Bone marrow (tissue), 2 donors: ENCODE measurements around the gene BMPER.

Experiments used
- DNase-seq, 2 donors: peaks; one replicate each; lab custom pipeline; 2025; lab: John Stamatoyannopoulos, UW

Gene BMPER

DNA sequence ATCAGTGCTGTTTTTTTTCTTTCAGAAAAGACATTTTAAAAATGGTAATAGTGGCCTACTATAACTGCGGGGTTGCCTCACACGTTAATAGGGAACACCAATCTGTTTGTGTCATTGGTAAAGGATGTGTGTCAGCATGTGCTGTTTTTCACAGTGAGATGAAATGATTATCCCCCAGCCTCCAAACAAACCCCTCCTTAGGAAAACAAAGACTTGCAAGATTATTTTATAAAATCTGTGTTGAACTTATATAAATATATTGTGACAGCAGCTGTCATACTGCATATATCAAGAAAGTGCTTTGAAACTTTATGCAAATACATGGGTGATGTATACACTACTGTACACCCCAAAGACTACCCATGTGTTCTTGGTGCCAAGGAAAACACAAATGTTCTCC lies 125.8 kb downstream of the BMPER start:
- DNase-seq, result no peak

GRCh38 chr7:34034728-34035127 lies 129.4 kb downstream of the BMPER start:
- no peak for DNase-seq

GRCh38 chr7:34036051-34036920 lies 130.9 kb downstream of the BMPER start:
- DNase-seq, result no peak

- no peak for DNase-seq
Observed at GRCh38 chr7:34036972-34037792, 131.8 kb downstream of the BMPER start.

DNA sequence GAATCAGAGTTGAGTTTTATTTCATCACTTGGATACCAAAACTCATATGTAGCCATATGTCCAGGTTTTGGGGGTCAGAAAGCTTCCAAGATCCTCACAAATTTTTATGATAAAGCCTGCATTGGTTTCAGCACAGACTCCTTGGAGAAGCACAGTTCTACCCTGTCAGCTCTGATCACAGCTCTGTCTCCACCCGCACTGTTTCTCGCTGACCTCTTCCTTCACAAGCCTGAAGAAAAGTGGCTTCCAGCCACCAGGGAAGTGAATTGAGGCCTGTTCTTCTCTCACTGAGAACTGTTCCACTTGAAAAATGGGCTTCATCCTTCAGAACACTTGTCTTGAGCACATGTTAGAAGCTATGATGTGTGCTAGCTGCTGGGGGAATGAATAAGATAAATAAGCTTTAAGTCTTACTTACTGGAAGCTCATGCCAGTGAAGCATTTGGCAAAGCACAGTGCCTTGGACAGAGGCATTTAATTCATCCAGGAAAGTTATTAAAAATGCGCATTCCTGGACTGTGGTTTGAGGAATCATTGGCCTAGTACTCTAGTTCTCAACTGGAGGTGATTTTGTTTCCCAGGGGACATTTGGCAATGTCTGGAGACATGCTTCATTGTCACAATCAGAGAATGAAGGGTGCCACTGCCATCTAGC lies 133.6 kb downstream of the BMPER start:
- no peak for DNase-seq

- no peak for DNase-seq
Observed at GRCh38 chr7:34041707-34042106, 136.4 kb downstream of the BMPER start.

DNA sequence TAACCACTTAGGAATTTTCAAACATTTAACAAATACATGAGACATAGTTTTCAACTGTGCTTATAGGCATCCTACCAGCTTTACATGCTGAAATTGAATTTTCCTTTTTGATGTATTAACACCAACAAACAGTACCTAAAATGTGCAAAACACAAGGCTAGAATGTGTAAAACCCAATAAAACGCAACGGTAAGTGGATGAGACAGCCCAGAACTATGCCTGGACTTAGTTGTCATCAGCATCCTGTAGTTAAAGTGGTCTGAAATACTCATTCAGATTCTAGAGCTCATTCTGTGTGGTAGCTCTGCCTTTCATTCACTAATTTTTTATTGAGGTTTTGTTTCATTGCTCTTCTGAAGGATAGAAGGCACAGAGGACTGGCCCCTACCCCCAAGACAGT lies 137.1 kb downstream of the BMPER start:
- no peak for DNase-seq

DNA sequence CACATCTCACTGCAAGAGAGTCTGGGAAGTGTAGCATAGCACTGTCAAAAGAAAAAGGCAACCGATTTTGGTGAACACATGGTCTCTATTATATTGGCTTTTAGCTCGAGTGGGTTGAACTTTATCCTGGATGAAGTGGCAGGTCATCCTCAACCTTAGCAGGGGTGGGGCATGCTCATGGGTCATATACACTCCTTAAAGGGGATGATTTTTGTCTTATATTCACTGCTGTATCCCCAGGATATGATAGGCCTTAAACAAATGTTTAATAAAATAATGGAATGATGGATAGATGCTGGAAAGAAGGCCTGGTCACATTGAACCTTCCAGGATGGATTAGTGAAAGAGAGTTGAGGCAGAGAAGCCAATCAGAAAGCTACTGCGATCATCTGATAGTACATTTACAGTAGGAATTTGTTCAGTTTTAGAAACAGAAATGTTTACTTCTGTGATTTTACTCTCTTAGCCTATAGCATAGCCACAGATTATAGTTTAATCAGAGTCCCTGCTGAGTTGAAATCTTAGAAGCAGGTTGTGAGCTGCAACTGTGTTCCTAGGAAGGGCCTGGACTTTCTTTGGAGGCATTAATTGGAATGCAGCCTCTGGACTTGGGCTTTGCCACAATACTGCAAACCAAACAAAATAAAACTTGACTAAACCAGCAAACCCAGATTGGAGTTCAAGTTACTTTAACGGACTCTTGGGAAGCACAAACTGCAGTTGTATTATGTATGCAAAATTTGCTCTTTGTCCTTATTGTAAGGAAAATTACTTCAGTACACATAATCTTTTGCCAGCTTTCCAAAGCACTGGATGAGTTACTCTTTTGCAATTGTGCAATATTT lies 138.3 kb downstream of the BMPER start:
- no peak for DNase-seq

DNA sequence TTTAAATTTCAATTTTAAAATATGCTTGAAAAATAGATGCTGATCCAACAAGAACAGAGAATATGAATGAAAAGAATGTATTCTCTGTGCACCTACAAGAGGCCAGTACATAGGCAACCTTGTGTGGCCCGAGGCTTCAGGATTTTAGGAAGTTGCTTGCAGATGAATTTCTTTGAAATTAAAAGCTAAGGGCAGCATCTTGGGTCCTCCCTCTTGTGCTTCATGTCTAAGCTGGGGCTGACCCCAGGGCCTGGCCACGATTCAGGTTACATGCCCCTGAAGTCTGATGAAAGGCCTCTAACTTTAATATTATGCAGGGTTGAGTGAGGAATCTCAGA lies 138.9 kb downstream of the BMPER start:
- no peak for DNase-seq

GRCh38 chr7:34044734-34045353 lies 139.5 kb downstream of the BMPER start:
- DNase-seq, result no peak

DNA sequence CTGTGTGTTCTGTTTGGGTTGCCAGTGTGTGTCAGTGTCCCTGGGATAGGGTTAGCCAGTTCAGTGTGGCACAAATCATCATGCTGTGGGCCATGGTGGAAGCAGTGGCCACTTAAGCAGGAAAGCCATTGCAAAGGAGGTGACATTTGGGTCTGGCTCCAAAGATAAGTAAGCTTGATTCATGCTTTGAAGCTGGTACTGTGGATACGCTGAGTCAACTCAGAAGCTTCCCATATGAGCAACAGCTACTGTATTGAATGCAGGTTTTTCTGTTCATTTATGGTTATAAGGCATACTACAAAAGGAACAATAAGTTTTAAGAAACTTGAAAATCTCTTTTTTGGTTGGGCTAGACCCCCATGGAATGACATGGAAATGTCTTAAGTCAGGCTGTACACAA lies 143.1 kb downstream of the BMPER start:
- DNase-seq, result no peak

GRCh38 chr7:34054075-34054474 lies 148.7 kb downstream of the BMPER start:
- DNase-seq, result no peak

DNA sequence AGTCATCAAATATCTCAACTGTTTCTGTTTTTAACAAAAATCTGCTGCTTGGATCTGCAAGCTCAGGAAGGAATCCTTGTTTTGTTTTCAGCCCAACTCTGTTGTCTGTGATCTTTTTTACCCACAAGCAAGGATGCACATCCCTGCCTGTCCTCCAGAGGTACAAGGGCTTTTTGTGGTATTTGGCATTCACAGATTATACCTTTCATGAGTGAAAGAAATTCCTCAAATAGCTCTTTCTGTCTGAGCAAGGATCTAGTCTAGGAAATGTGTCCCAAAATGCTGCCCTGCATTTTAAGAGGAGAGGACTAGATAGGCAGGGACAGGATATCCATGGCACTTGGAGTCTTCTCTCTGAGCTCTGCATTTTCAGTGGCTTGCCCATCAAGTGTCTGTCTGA lies 151.8 kb downstream of the BMPER start:
- no peak for DNase-seq

DNA sequence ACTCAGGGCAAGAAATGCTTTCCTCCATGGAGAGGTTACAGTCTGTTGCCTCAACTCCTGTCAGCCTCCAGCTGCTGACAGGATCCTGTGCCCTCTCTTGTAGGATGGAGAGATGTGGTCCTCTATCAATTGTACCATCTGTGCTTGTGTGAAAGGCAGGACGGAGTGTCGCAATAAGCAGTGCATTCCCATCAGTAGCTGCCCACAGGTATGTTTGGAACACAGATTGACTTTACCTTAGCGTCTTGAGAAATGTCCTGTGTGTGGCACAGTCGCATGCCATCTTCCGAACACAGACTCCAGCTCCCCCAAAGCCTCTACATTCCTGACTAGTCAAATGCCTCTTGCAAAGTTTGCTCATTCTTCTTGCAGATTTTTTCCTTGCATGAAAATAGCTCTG lies 152.6 kb downstream of the BMPER start:
- no peak for DNase-seq

DNA sequence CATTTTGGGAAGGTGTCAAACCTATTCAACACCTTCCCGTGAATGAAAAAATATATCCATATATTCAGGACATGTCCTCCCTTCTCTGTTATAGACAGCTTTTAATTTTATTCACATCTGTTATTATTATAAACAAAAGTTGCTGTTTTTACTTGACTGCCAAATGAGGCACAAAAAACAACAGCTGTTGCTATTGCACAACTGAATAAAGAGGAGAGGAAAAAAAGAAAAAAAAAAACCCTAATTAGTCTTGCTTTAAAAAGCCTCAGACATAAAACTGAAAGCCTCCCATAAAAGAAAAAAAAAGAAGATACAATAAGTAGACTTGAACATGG lies 153.4 kb downstream of the BMPER start:
- DNase-seq, result no peak

GRCh38 chr7:34059136-34059828 lies 153.9 kb downstream of the BMPER start:
- no peak for DNase-seq

DNA sequence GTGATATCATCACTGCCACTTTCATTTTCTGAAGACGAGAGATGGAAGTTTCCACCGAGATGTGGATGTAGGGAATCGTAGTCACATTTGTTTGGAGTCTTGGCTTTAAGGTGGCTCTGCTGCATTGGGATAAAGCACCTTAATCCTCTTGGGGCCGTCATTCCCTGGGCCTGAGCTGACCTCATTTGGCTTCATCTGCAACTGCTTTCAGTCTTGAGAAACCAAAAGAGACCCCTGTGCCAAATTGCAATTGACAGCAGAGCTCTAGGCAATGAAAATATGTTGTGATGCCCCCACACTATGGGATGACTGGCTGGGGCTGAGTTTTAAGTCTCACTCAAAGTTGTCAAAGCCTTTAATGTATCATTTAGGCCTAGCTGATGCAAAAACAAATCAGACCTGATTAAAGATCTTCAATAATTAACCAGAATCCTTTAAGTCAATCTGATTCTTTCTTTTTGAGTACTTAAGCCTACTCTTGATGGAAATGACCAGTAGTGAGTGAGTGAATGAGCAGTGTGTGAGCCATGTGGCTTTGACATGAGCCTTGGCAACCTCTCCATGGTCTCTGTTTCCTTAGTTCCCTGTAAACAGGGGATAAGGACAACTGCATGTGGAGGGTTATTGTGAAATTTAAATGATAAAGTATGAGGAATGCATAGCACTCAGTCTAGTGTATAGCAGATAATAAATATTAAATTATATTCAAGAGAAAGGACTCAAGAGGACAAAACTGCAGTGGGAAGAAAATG lies 155.0 kb downstream of the BMPER start:
- no peak for DNase-seq

DNA sequence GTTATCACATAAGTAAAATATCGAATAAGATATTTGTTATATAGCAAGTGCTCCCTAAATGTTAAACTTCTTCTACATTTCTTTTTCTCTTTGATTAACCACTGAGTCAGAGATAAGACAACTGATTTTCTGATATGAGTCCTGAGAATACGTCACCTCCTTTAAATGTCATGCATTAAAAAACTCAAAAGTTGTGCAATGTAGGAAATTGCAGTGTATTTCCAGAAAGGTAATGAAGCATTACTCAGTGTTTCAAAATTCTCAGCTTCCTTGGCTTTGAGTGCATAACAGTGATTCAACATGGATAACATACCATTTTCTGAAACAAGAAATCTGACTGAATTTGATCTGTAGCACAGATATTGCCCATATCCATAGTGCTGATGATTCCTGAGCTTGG lies 155.8 kb downstream of the BMPER start:
- DNase-seq, result no peak

GRCh38 chr7:34062341-34062740 lies 157.0 kb downstream of the BMPER start:
- no peak for DNase-seq

DNA sequence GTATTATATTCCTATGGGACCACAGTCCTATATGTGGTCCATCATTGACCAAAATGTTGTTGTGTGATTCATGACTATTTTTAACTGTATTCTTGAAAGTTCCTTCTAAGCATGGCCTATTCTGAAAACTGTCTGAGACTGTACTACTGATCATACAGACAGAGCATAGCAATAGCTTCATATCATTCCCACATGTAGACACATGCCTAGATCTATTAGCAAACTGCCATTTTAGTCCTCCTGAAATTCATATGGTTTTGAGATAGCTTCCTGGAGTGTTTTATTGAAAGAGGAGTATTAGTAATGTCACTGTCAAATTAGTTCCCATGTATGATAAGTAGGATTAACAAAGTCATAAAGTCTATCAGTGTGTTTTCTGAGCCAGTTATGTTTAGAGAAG lies 157.5 kb downstream of the BMPER start:
- DNase-seq, result no peak
